Mesenchymal stem cell (in vitro differentiated cells and primary cell): ENCODE data around the gene OTUB2.
"Not testable (repeated sequence)": the region's sequence is repeated elsewhere in the genome, so short reads cannot be mapped to it uniquely, and the experiment has no call there.

Experiments
- DNase-seq: peaks from one replicate; pipeline ENCODE4 v3.0.0-alpha.2; 2013
- H2AFZ ChIP-seq: one replicate; pipeline ENCODE4 v1.6.1; 2013; ENCODE audit warnings: low read depth, mild to moderate bottlenecking, control low read depth, inconsistent platforms, low read length, moderate library complexity
- H2AK5ac ChIP-seq: 2 replicates; pipeline ENCODE4 v1.6.1; 2013; ENCODE audit warnings: low read length, moderate library complexity, mild to moderate bottlenecking, inconsistent platforms; ENCODE audit not compliant: severe bottlenecking
- H2BK120ac ChIP-seq: one replicate; pipeline ENCODE4 v1.6.1; 2013; ENCODE audit warnings: low read depth, mild to moderate bottlenecking, inconsistent platforms, low read length, moderate library complexity
- H2BK12ac ChIP-seq, 2 experiments: one replicate each; pipeline ENCODE4 v1.6.1; 2013; ENCODE audit warnings: inconsistent platforms in 2 of 2, low read length in 2 of 2, mild to moderate bottlenecking in 2 of 2, moderate library complexity in 2 of 2, control low read depth in 1 of 2
- H2BK15ac ChIP-seq: one replicate; pipeline ENCODE4 v1.6.1; 2013; ENCODE audit warnings: mild to moderate bottlenecking, low read depth, inconsistent platforms; ENCODE audit not compliant: poor library complexity, severe bottlenecking
- H2BK5ac ChIP-seq: 2 replicates; pipeline ENCODE4 v1.6.1; 2013; ENCODE audit warnings: low read depth, mild to moderate bottlenecking, low read length, control low read depth, inconsistent platforms; ENCODE audit not compliant: poor library complexity, severe bottlenecking
- H3K14ac ChIP-seq, 2 experiments: one replicate each; pipeline ENCODE4 v1.6.1; 2013; ENCODE audit warnings: inconsistent platforms in 2 of 2, low read length in 2 of 2, control low read depth in 1 of 2, mild to moderate bottlenecking in 1 of 2, moderate library complexity in 1 of 2
- H3K18ac ChIP-seq, 2 experiments: one replicate each; pipeline ENCODE4 v1.6.1; 2013; ENCODE audit warnings: inconsistent platforms in 2 of 2, low read length in 2 of 2, control low read depth in 1 of 2, low read depth in 1 of 2, mild to moderate bottlenecking in 1 of 2
- H3K23ac ChIP-seq, 2 experiments: one replicate each; pipeline ENCODE4 v1.6.1; 2013; ENCODE audit warnings: inconsistent platforms in 2 of 2, low read length in 2 of 2, mild to moderate bottlenecking in 2 of 2, moderate library complexity in 2 of 2, control low read depth in 1 of 2
- H3K27ac ChIP-seq: 2 replicates; pipeline ENCODE4 v1.5.1; 2013; ENCODE audit warnings: mild to moderate bottlenecking, moderate library complexity, low read length, control low read depth, inconsistent platforms; ENCODE audit not compliant: poor library complexity, severe bottlenecking
- H3K27me3 ChIP-seq, 2 experiments: 2 replicates each; pipeline versions ENCODE4 v1.6.1 to v1.7.0; 2013; ENCODE audit warnings: low read length in 2 of 2, mild to moderate bottlenecking in 2 of 2, moderate library complexity in 2 of 2, control low read depth in 1 of 2, inconsistent platforms in 1 of 2; ENCODE audit not compliant: control insufficient read depth in 1 of 2, insufficient read depth in 1 of 2
- H3K36me3 ChIP-seq, 2 experiments: 2 replicates each; pipeline versions ENCODE4 v1.6.1 to v1.7.0; 2013; ENCODE audit warnings: low read length in 2 of 2, control low read depth in 1 of 2, inconsistent platforms in 1 of 2, low read depth in 1 of 2, mild to moderate bottlenecking in 1 of 2; ENCODE audit not compliant: insufficient read depth in 2 of 2, control insufficient read depth in 1 of 2
- H3K4ac ChIP-seq, 2 experiments: one replicate each; pipeline ENCODE4 v1.6.1; 2013; ENCODE audit warnings: inconsistent platforms in 2 of 2, low read length in 2 of 2, mild to moderate bottlenecking in 2 of 2, moderate library complexity in 2 of 2, control low read depth in 1 of 2, low read depth in 1 of 2
- H3K4me1 ChIP-seq: 2 replicates; pipeline ENCODE4 v1.6.1; 2013; ENCODE audit warnings: low read depth, low read length, control low read depth; ENCODE audit not compliant: control insufficient read depth, insufficient read depth
- H3K4me2 ChIP-seq: 2 replicates; pipeline ENCODE4 v1.6.1; 2013; ENCODE audit warnings: low read length, mild to moderate bottlenecking, inconsistent platforms; ENCODE audit not compliant: poor library complexity, severe bottlenecking
- H3K4me3 ChIP-seq, 2 experiments: 2 replicates each; pipeline versions ENCODE4 v1.5.1 to v1.7.0; 2013; ENCODE audit warnings: low read length in 2 of 2, mild to moderate bottlenecking in 2 of 2, control low read depth in 1 of 2, low read depth in 1 of 2; ENCODE audit not compliant: insufficient read depth in 1 of 2
- H3K79me1 ChIP-seq: replicated peaks from 2 replicates; pipeline ENCODE4 v1.6.1; 2013; ENCODE audit warnings: mild to moderate bottlenecking, control low read depth, low read length, inconsistent platforms; ENCODE audit not compliant: poor library complexity, severe bottlenecking
- H3K9ac ChIP-seq: 2 replicates; pipeline ENCODE4 v1.7.0; 2013; ENCODE audit warnings: mild to moderate bottlenecking, low read length, moderate library complexity
- H3K9me3 ChIP-seq: 2 replicates; pipeline ENCODE4 v1.7.0; 2013; ENCODE audit warnings: mild to moderate bottlenecking, low read length; ENCODE audit not compliant: control insufficient read depth
- H4K8ac ChIP-seq: one replicate; pipeline ENCODE4 v1.6.1; 2013; ENCODE audit warnings: inconsistent platforms, mild to moderate bottlenecking, low read length, moderate library complexity
- H4K91ac ChIP-seq: one replicate; pipeline ENCODE4 v1.6.1; 2013; ENCODE audit warnings: mild to moderate bottlenecking, low read length, inconsistent platforms
- WGBS: methylation state at CpG from one replicate; pipeline ENCODE4 v1.1.7; 2013; ENCODE audit warnings: mixed read lengths; 5-methylcytosine and 5-hydroxymethylcytosine counted together

OTUB2 gene

DNA sequence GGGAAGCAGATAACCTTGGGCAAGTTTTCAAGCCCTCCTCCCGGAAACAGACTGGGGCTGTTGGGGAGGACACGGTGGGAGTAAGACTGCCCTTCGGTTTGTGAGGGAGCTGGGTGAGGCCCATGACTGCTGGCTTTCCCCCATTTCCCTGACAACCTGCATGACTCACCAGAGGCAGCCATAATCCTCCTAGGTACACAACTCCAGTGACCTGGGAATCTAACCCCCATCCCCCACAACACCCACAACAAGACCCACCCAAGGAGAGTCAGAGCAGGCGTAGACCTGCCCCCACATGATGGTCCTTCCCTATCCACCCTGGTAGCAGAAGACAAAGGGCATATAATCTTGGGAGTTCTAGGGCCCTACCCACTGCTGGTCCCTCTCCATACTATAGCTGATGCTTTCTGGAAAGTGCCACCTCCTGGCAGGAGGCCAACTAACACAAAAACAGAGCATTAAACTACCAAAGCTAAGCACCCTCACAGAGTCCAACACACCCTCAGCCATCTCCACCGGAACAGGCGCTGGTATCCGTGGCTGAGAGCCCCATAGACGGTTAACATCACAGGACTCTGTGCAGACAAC, 40.0 kb downstream of the OTUB2 start:
- Histone ChIP-seq H3K4ac (no peak overlapping the region), H3K36me3 (peaks cover 4 to 26% of the 10 kb centered on the region in 2 experiments), H2AFZ (no peak overlapping the region), H2BK12ac (no peak overlapping the region), H3K27ac (no peak overlapping the region), H3K27me3 (no peaks in the 10 kb centered on the region), H3K9ac (no peak overlapping the region), H2BK120ac (no peak overlapping the region), H3K9me3 (peaks cover 13% of the 10 kb centered on the region), H2AK5ac (peak overlapping the region; percentile 38), H2BK15ac (no peak overlapping the region), H3K14ac (no peak overlapping the region), H3K4me2 (peak overlapping the region; percentile 16), H3K18ac (no peak overlapping the region), H3K23ac (no peak overlapping the region), H4K8ac (no peak overlapping the region), H3K79me1 (peaks cover 3% of the 10 kb centered on the region), H4K91ac (no peak overlapping the region), H3K4me1 (peaks cover 18% of the 10 kb centered on the region), H3K4me3 (no peak overlapping the region), H2BK5ac (no peak overlapping the region)
- 82% methylated on average over 8 of the region's 8 CpGs for WGBS
- DNase-seq: no peak

DNA sequence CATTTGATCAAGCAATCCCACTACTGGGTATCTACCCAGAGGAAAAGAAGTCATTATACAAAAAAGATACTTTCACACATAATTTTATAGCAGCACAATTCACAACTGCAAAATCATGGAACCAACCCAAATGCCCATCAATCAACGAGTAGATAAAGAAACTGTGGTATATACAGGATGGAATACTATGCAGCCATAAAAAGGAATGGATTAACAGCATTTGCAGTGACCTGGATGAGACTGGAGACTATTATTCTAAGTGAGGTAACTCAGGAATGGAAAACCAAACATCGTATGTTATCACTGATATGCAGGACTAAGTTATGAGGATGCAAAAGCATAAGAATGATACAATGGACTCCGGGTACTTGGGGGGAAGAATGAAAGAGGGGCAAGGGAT, 45.9 kb downstream of the OTUB2 start:
- H4K8ac ChIP-seq, DNase-seq, H3K79me1 ChIP-seq, H3K9ac ChIP-seq, H2BK15ac ChIP-seq, H3K27me3 ChIP-seq, H3K27ac ChIP-seq, H4K91ac ChIP-seq, H3K4me1 ChIP-seq, H2BK120ac ChIP-seq, H3K23ac ChIP-seq, H3K14ac ChIP-seq, H3K4me3 ChIP-seq, H2AK5ac ChIP-seq, H2AFZ ChIP-seq, H3K18ac ChIP-seq, H2BK12ac ChIP-seq, H2BK5ac ChIP-seq, H3K4ac ChIP-seq, H3K4me2 ChIP-seq: not testable (repeated sequence)
- Histone ChIP-seq H3K9me3 (peaks cover 35% of the 10 kb centered on the region), H3K36me3 (peaks cover under 1 to 36% of the 10 kb centered on the region in 2 experiments)
- WGBS: 100% methylated on average over 3 of the region's 3 CpGs

DNA sequence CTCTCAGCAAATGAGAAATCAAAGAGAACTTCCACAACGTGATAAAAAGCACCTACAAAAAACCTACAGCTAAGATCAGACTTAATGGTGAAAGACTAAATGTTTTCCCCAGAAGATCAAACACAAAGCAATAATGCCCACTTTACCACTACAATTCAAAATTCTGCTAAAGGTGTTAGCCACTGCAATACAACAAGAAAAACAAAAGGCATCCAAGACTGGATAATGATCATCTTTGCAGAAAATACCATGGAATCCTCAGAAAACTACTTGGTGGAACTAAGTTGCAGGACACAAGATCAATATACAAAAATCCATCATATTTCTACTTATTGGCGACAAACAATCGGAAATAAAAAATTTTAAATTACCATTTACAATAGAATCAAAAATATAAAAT, 48.4 kb downstream of the OTUB2 start:
- H3K27ac ChIP-seq: no peak overlapping the region
- H3K4me2 ChIP-seq: no peak overlapping the region
- no peaks in the 10 kb centered on the region for H3K27me3 ChIP-seq
- H3K4ac ChIP-seq: no peak overlapping the region
- no peak overlapping the region for H3K23ac ChIP-seq
- H3K36me3 ChIP-seq: peaks cover 8 to 58% of the 10 kb centered on the region in 2 experiments
- WGBS: 89% methylated on average over 1 of the region's 3 CpGs
- no peak overlapping the region for H2BK120ac ChIP-seq
- H2BK12ac ChIP-seq: no peak overlapping the region
- H3K9me3 ChIP-seq: peaks cover 27% of the 10 kb centered on the region
- H3K79me1 ChIP-seq: no peaks in the 10 kb centered on the region
- peaks cover 5% of the 10 kb centered on the region for H3K4me1 ChIP-seq
- no peak overlapping the region for H2AK5ac ChIP-seq
- H3K4me3 ChIP-seq: no peak overlapping the region
- H4K8ac ChIP-seq: no peak overlapping the region
- H4K91ac ChIP-seq: no peak overlapping the region
- no peak overlapping the region for H3K9ac ChIP-seq
- H3K18ac ChIP-seq: no peak overlapping the region
- H3K14ac ChIP-seq: no peak overlapping the region
- DNase-seq: no peak
- H2BK15ac ChIP-seq: no peak overlapping the region
- no peak overlapping the region for H2AFZ ChIP-seq
- H2BK5ac ChIP-seq: no peak overlapping the region

DNA sequence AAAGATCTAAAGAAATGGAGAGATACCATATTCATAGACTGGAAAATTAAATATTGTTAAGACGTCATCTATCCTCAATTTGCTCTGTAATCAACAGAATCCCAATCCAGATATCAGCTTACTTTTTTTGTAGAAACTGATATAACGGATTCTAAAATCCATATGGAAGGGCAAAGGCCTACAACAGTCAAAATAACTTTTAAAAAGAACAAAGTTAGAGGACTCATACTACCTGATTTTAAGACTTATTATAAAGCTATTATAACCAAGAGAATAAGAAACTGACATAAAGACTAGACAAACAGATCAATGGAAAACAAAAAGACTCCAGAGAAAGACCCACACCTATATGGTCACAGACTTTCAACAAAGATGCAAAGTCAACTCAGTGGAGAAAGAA, 48.9 kb downstream of the OTUB2 start:
- H2BK120ac ChIP-seq: no peak overlapping the region
- H2BK15ac ChIP-seq: no peak overlapping the region
- no peak overlapping the region for H3K18ac ChIP-seq
- no peak for DNase-seq
- H2AFZ ChIP-seq: no peak overlapping the region
- H3K36me3 ChIP-seq: peaks cover 8 to 54% of the 10 kb centered on the region in 2 experiments
- H3K4me2 ChIP-seq: no peak overlapping the region
- no peak overlapping the region for H3K27ac ChIP-seq
- H3K4ac ChIP-seq: no peak overlapping the region
- no peaks in the 10 kb centered on the region for H3K79me1 ChIP-seq
- peaks cover 5% of the 10 kb centered on the region for H3K4me1 ChIP-seq
- no peak overlapping the region for H2BK12ac ChIP-seq
- no peak overlapping the region for H3K23ac ChIP-seq
- no peak overlapping the region for H3K14ac ChIP-seq
- peak overlapping the region in 1 of 2 experiments; percentile 26 for H3K4me3 ChIP-seq
- WGBS: 100% methylated on average over 1 of the region's 2 CpGs
- no peak overlapping the region for H2BK5ac ChIP-seq
- peaks cover 22% of the 10 kb centered on the region for H3K9me3 ChIP-seq
- H3K9ac ChIP-seq: no peak overlapping the region
- no peaks in the 10 kb centered on the region for H3K27me3 ChIP-seq
- H4K8ac ChIP-seq: no peak overlapping the region
- no peak overlapping the region for H2AK5ac ChIP-seq
- H4K91ac ChIP-seq: no peak overlapping the region
